ENCODE measurements around the gene DHRS7B.
"Not testable (repeated sequence)": the region's sequence is repeated elsewhere in the genome, so short reads cannot be mapped to it uniquely, and the experiment has no call there.

The DHRS7B gene

GRCh38 chr17:21134559-21134958, 7.8 kb downstream of the DHRS7B start:
- no peak overlapping the region for H3K4me3 ChIP-seq (IDR thresholded peaks at IDR 0.05; ENCODE audit: insufficient read depth, low read depth, low read length)
- H3K4me1 ChIP-seq (ENCODE audit: low read depth, poor library complexity, severe bottlenecking), result no peaks in the 10 kb centered on the region
- H3K4me2 ChIP-seq, result no peak overlapping the region
- H3K79me2 ChIP-seq (ENCODE audit: insufficient read depth, low read depth), result no peaks in the 10 kb centered on the region
- no peak overlapping the region for H3K27ac ChIP-seq
- no peak overlapping the region for H3K9ac ChIP-seq
- H3K27me3 ChIP-seq (ENCODE audit: insufficient read depth, low read depth), result no peaks in the 10 kb centered on the region
- TF ChIP-seq CTCF (conservative IDR thresholded peaks at IDR 0.05; ENCODE audit: low read depth, low read length), result no peak
- H4K20me1 ChIP-seq (ENCODE audit: insufficient read depth), result no peaks in the 10 kb centered on the region
- H3K36me3 ChIP-seq (ENCODE audit: insufficient read depth), result no peaks in the 10 kb centered on the region
- H2AFZ ChIP-seq (ENCODE audit: low read depth), result no peak overlapping the region

DNA sequence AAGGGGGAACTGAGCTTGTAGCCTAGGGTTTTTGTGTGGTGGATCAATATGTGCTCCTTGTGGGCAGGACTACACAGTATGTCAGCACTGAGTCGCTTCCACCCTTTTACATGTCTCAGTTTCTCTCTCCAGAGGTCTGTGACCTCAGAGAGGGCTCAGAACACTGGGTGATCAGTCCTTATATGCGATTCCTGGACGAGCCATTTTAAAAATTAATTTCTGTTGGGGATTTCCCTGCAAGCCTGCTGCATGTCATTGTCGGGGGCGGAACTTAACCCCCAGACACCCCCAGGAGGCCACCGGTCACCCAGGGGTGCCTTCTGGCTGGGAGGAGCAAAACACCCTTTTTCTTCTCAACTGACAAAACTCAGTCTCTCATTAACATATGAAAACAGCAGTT, 14.1 kb downstream of the DHRS7B start:
- no peak for TF ChIP-seq CTCF (conservative IDR thresholded peaks at IDR 0.05; ENCODE audit: low read depth, low read length)
- no peak overlapping the region for H3K27ac ChIP-seq
- no peaks in the 10 kb centered on the region for H3K79me2 ChIP-seq (ENCODE audit: insufficient read depth, low read depth)
- H4K20me1 ChIP-seq (ENCODE audit: insufficient read depth), result no peaks in the 10 kb centered on the region
- no peak overlapping the region for H3K9ac ChIP-seq
- H3K27me3 ChIP-seq (ENCODE audit: insufficient read depth, low read depth), result no peaks in the 10 kb centered on the region
- no peak overlapping the region for H3K4me3 ChIP-seq (IDR thresholded peaks at IDR 0.05; ENCODE audit: insufficient read depth, low read depth, low read length)
- H3K4me1 ChIP-seq (ENCODE audit: low read depth, poor library complexity, severe bottlenecking), result no peaks in the 10 kb centered on the region
- no peak overlapping the region for H2AFZ ChIP-seq (ENCODE audit: low read depth)
- no peaks in the 10 kb centered on the region for H3K36me3 ChIP-seq (ENCODE audit: insufficient read depth)
- no peak overlapping the region for H3K4me2 ChIP-seq

DNA sequence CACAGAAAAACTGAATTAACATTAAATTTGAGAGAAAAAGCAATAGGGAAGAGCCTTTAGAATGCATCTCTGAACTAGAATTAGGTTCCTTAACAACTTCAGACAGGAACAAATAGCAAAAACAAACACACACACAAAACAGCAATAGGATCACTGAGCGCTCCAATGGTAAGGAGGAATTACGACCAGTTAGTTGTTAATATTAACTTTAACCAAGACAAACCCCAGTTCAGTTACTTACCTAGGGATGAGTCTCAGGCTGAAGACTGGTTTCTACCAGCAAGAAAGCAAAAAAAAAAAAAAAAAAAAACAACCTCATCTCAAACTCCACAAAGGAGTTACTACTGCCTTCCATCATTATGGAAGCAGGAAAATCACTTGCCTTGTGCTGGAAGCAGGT, 14.6 kb downstream of the DHRS7B start:
- Histone ChIP-seq H3K4me2 (no peak overlapping the region), H3K27me3 (ENCODE audit: insufficient read depth, low read depth) (no peaks in the 10 kb centered on the region), H3K36me3 (ENCODE audit: insufficient read depth) (no peaks in the 10 kb centered on the region), H3K4me1 (ENCODE audit: low read depth, poor library complexity, severe bottlenecking) (no peaks in the 10 kb centered on the region), H2AFZ (ENCODE audit: low read depth) (no peak overlapping the region), H3K79me2 (ENCODE audit: insufficient read depth, low read depth) (no peaks in the 10 kb centered on the region), H3K4me3 (IDR thresholded peaks at IDR 0.05; ENCODE audit: insufficient read depth, low read depth, low read length) (no peak overlapping the region), H3K9ac (no peak overlapping the region), H4K20me1 (ENCODE audit: insufficient read depth) (no peaks in the 10 kb centered on the region), H3K27ac (no peak overlapping the region)
- no peak for TF ChIP-seq CTCF (conservative IDR thresholded peaks at IDR 0.05; ENCODE audit: low read depth, low read length)

DNA sequence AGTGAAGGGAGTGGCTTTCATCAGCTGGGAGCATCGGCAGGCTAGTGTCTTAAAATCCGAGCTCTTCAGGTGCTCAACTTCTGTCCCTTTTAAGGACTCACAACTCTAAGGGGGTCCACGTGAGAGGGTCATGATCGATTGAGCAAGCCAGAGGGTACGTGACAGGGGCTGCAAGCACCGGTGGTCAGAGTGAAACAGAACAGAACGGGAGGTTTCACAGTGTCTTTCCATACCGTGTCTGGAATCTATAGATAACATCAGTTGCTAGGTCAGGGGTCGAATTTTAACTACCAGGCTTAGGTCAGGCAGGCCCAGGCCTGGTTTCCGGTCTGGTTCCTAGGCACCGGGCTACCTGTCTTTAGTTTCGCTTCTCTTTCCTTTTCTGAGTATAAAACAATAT, 15.3 kb downstream of the DHRS7B start:
- not testable (repeated sequence) for H3K79me2 ChIP-seq (ENCODE audit: insufficient read depth, low read depth); H2AFZ ChIP-seq (ENCODE audit: low read depth); H3K9ac ChIP-seq; H3K4me2 ChIP-seq; H3K27ac ChIP-seq; H3K4me1 ChIP-seq (ENCODE audit: low read depth, poor library complexity, severe bottlenecking); H4K20me1 ChIP-seq (ENCODE audit: insufficient read depth); H3K27me3 ChIP-seq (ENCODE audit: insufficient read depth, low read depth); H3K36me3 ChIP-seq (ENCODE audit: insufficient read depth); H3K4me3 ChIP-seq (IDR thresholded peaks at IDR 0.05; ENCODE audit: insufficient read depth, low read depth, low read length)

- Histone ChIP-seq H2AFZ (ENCODE audit: low read depth) (no peak overlapping the region), H3K4me2 (no peak overlapping the region), H3K27me3 (ENCODE audit: insufficient read depth, low read depth) (no peaks in the 10 kb centered on the region), H3K4me1 (ENCODE audit: low read depth, poor library complexity, severe bottlenecking) (no peaks in the 10 kb centered on the region), H3K4me3 (IDR thresholded peaks at IDR 0.05; ENCODE audit: insufficient read depth, low read depth, low read length) (no peak overlapping the region), H3K36me3 (ENCODE audit: insufficient read depth) (no peaks in the 10 kb centered on the region), H3K79me2 (ENCODE audit: insufficient read depth, low read depth) (no peaks in the 10 kb centered on the region), H4K20me1 (ENCODE audit: insufficient read depth) (no peaks in the 10 kb centered on the region), H3K9ac (no peak overlapping the region), H3K27ac (no peak overlapping the region)
- no peak for TF ChIP-seq CTCF (conservative IDR thresholded peaks at IDR 0.05; ENCODE audit: low read depth, low read length)
Observed at GRCh38 chr17:21143695-21144094, 16.9 kb downstream of the DHRS7B start.

- H3K79me2 ChIP-seq (ENCODE audit: insufficient read depth, low read depth); H3K4me2 ChIP-seq; H2AFZ ChIP-seq (ENCODE audit: low read depth); H3K9ac ChIP-seq; H4K20me1 ChIP-seq (ENCODE audit: insufficient read depth); H3K4me1 ChIP-seq (ENCODE audit: low read depth, poor library complexity, severe bottlenecking); H3K27me3 ChIP-seq (ENCODE audit: insufficient read depth, low read depth); H3K4me3 ChIP-seq (IDR thresholded peaks at IDR 0.05; ENCODE audit: insufficient read depth, low read depth, low read length); H3K36me3 ChIP-seq (ENCODE audit: insufficient read depth); H3K27ac ChIP-seq: not testable (repeated sequence)
Observed at GRCh38 chr17:21144299-21144698, 17.5 kb downstream of the DHRS7B start.
